GM19238 (cell line): ENCODE results near the gene SCN7A.

Source experiments
- DNase-seq: peaks from one replicate; pipeline ENCODE4 v3.0.0; 2011; ENCODE audit warnings: low spot score; ENCODE audit not compliant: insufficient read length

Gene SCN7A

GRCh38 chr2:166404831-166405568 lies 89.0 kb downstream of the SCN7A start:
- no peak for DNase-seq

- DNase-seq = no peak
Measured at GRCh38 chr2:166394245-166394644, 99.8 kb downstream of the SCN7A start.

- no peak for DNase-seq
Measured at GRCh38 chr2:166393008-166393407, 101.0 kb downstream of the SCN7A start.

GRCh38 chr2:166388481-166389070 lies 105.5 kb downstream of the SCN7A start:
- no peak for DNase-seq

- no peak for DNase-seq
Measured at GRCh38 chr2:166385313-166385712, 108.7 kb downstream of the SCN7A start.

- no peak for DNase-seq
Measured at GRCh38 chr2:166384774-166385173, 109.3 kb downstream of the SCN7A start.

GRCh38 chr2:166382448-166382847 lies 111.6 kb downstream of the SCN7A start:
- DNase-seq = no peak

GRCh38 chr2:166380615-166381014 lies 113.4 kb downstream of the SCN7A start:
- DNase-seq = no peak

GRCh38 chr2:166376873-166377272 lies 117.2 kb downstream of the SCN7A start:
- DNase-seq = no peak

GRCh38 chr2:166376488-166376828 lies 117.6 kb downstream of the SCN7A start:
- DNase-seq = no peak

GRCh38 chr2:166375736-166376487 lies 118.1 kb downstream of the SCN7A start, which contains the start of gene SCN9A:
Gene SCN9A, minus strand, starts transcription at chr2:166375944. Its CDS starts 64,188 bp downstream, at chr2:166311756.
- DNase-seq = no peak

GRCh38 chr2:166375195-166375735 lies 118.8 kb downstream of the SCN7A start:
- no peak for DNase-seq

GRCh38 chr2:166373951-166374350 lies 120.1 kb downstream of the SCN7A start:
- no peak for DNase-seq

- no peak for DNase-seq
Measured at GRCh38 chr2:166373539-166373938, 120.5 kb downstream of the SCN7A start.

GRCh38 chr2:166373105-166373504 lies 120.9 kb downstream of the SCN7A start:
- no peak for DNase-seq

- DNase-seq = no peak
Measured at GRCh38 chr2:166372046-166372445, 122.0 kb downstream of the SCN7A start.

GRCh38 chr2:166365803-166366420 lies 128.1 kb downstream of the SCN7A start:
- no peak for DNase-seq

- no peak for DNase-seq
Measured at GRCh38 chr2:166365239-166365638, 128.8 kb downstream of the SCN7A start.

- DNase-seq = no peak
Measured at GRCh38 chr2:166364476-166365161, 129.4 kb downstream of the SCN7A start.

GRCh38 chr2:166361351-166362153 lies 132.5 kb downstream of the SCN7A start:
- no peak for DNase-seq
